NCI-H1105 (cell line): ENCODE measurements around the gene ABI3BP.
"Not testable (repeated sequence)": the region's sequence is repeated elsewhere in the genome, so short reads cannot be mapped to it uniquely, and the experiment has no call there.

Source experiments
- DNase-seq: peaks from one replicate; lab custom pipeline; 2025; lab: John Stamatoyannopoulos, UW

Gene ABI3BP

GRCh38 chr3:100993309-100993708, at the start of gene ABI3BP:
Gene ABI3BP (minus strand): TSS chr3:100993421. CDS start chr3:100993384, 37 bp downstream.
- DNase-seq, result no peak

- peak; percentile 73 for DNase-seq
Measured at GRCh38 chr3:101039285-101039684, 46.1 kb upstream of the ABI3BP start.

- DNase-seq, result no peak
Measured at GRCh38 chr3:101038880-101039279, 45.7 kb upstream of the ABI3BP start.

DNA sequence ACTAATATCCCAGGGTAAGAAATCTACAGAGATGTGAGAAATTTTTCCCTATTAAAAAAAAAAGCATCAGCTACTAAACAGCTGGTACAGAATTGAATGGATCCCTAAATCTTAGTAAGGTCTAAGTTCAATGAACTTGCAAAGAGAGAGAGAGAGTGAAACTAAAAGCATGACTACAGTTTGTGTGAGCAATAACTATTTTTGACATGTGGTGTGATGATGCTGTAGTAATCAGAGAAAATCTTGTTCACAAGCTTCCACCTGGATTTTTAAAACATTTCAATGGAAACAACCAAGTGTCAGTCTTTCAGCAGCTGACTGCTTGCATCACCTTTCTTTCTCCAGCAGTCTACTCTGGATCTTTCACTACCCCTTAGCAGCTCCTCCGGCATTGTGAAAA, 45.2 kb upstream of the ABI3BP start:
- no peak for DNase-seq

DNA sequence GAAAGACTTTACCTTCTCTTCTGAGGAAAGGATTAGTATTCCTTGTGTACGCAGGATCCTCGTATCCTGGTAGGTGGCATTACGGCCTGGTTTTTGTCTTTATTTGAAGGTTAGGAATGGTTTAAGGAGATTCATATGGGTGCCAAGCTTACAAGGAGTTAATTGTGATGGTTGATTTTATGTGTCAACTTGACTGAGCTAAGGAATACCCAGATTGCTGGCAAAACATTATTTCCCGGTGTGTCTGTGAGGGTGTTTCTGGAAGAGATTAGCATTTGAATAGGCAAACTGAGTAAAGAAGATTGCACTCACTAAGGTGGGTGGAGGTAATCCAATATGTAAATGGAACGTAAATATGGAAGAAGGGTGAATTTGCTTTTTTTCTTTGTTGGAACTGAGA, 44.4 kb upstream of the ABI3BP start:
- DNase-seq, result no peak

- no peak for DNase-seq
Measured at GRCh38 chr3:101036676-101037075, 43.5 kb upstream of the ABI3BP start.

GRCh38 chr3:101036213-101036618, 43.0 kb upstream of the ABI3BP start:
- no peak for DNase-seq

- no peak for DNase-seq
Measured at GRCh38 chr3:101027286-101027685, 34.1 kb upstream of the ABI3BP start.

GRCh38 chr3:101026881-101027280, 33.7 kb upstream of the ABI3BP start:
- DNase-seq, result no peak

- no peak for DNase-seq
Measured at GRCh38 chr3:101026244-101026643, 33.0 kb upstream of the ABI3BP start.

- DNase-seq, result no peak
Measured at GRCh38 chr3:101020351-101021015, 27.3 kb upstream of the ABI3BP start.

GRCh38 chr3:101017017-101017416, 23.8 kb upstream of the ABI3BP start:
- no peak for DNase-seq

GRCh38 chr3:101012312-101012711, 19.1 kb upstream of the ABI3BP start:
- not testable (repeated sequence) for DNase-seq

DNA sequence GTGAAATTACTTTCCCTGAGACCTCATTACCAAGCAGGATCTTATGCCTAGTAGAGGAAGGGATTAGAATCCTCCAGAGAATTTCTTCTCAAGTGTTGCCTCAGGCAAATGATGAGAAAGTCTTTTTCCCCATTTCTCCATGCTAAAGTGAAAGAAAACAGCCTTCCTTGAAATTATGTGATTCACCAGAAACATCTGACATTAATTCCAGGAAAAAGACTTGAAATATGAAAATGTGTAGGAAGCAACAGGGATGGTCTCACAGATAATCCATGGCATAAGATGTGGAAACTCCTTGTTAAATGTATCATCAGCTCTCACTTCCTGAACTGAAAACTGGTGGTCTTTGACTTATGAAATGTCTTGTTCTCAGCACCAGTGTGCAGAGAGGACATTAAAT, 17.9 kb upstream of the ABI3BP start:
- no peak for DNase-seq

DNA sequence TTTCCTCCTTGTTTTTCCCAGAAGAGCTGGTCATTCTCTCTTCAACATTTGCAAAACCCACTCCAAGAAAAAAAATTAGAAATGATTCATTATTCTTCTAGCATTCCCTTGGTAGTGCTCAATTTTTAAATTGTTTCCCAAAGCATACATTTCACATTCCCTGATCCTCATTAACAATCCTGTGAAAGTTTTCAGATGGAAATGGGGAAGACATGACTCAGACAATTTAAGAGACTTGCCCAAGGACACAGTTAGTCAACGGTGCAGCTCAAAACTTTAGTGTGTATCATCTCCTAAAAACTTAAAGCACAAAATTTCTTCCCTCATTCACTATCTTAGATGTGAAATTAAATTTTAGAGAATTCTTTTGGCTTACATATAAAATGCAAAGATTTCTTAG, 17.1 kb upstream of the ABI3BP start:
- DNase-seq, result no peak

GRCh38 chr3:101009386-101009785, 16.2 kb upstream of the ABI3BP start:
- no peak for DNase-seq

DNA sequence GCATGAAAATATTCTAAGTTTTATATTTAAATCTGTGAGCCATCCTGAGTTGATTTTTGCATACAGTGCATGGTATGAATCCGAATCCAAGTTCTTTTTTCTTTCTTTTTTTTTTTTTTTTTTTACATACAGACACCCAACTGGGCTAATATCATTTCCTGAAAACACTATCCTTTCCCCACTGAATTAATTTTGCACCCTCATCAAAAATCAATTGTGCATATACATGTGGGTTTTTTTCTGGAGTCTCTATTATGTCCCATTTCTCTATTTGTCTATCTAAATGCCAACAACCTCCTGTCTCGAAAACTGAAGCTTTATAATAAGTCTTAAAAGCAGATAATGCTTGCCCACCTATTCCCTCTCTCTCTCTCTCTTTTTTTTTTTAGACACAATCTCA, 5.9 kb upstream of the ABI3BP start:
- no peak for DNase-seq

- DNase-seq, result no peak
Measured at GRCh38 chr3:100994809-100995208, 1.6 kb upstream of the ABI3BP start.

GRCh38 chr3:100994187-100994586, 966 bp upstream of the ABI3BP start:
- DNase-seq, result no peak

GRCh38 chr3:100992231-100993012, 799 bp downstream of the ABI3BP start:
- DNase-seq, result no peak

GRCh38 chr3:100988080-100988479, 5.1 kb downstream of the ABI3BP start:
- peak; percentile 9 for DNase-seq

- DNase-seq, result no peak
Measured at GRCh38 chr3:100984308-100984707, 8.9 kb downstream of the ABI3BP start.

DNA sequence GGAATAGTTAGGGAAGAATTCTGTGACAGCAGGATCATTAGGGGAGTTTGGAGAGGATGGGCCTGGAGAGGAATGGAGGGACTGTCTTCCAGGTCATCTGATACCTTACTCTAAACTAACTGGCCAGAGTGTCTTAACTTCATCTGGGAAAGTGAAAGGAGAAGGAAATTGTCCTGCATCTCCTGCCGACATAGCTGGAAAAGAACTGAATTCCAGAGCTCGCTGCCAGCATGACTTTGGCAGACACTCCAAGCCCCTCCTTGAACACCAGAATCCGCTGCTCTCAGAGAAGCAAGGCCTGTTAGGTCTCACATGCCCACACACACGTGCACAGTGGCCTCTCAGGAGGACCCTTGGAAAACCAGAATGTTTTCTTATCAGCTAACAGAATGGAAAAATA, 10.5 kb downstream of the ABI3BP start:
- DNase-seq, result no peak
